GM18507 (cell line): ENCODE data around the gene RIPPLY2.
"Not testable (repeated sequence)": the region's sequence is repeated elsewhere in the genome, so short reads cannot be mapped to it uniquely, and the experiment has no call there.

Source experiments
- DNase-seq: peaks from one replicate; pipeline ENCODE4 v3.0.0; 2011; ENCODE audit warnings: low read depth; ENCODE audit not compliant: insufficient read length; ENCODE audit errors: extremely low spot score
- FAIRE-seq: peaks from 2 replicates; lab custom pipeline; 2011; peaks lifted over from hg19 to GRCh38; lab: Jason Lieb, UNC

RIPPLY2 gene

GRCh38 chr6:83853178-83854000, at the start of gene RIPPLY2:
RIPPLY2 (plus strand) TSS chr6:83853360; CDS start chr6:83853417, 57 bp downstream.
- no peak for FAIRE-seq
- no peak for DNase-seq

DNA sequence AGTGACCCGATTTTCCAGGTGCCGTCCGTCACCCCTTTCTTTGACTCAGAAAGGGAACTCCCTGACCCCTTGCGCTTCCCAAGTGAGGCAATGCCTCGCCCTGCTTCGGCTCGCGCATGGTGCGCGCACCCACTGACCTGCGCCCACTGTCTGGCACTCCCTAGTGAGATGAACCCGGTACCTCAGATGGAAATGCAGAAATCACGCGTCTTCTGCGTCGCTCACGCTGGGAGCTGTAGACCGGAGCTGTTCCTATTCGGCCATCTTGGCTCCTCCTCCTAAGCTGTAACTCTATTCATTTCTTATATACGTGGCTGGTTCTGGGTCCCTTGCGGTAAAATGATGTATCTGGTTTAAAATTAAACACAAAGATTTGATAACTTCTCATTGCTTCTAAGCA, 49.7 kb upstream of the RIPPLY2 start:
- not testable (repeated sequence) for FAIRE-seq, DNase-seq

- FAIRE-seq = no peak
Observed at GRCh38 chr6:83804886-83805285, 48.3 kb upstream of the RIPPLY2 start.

DNA sequence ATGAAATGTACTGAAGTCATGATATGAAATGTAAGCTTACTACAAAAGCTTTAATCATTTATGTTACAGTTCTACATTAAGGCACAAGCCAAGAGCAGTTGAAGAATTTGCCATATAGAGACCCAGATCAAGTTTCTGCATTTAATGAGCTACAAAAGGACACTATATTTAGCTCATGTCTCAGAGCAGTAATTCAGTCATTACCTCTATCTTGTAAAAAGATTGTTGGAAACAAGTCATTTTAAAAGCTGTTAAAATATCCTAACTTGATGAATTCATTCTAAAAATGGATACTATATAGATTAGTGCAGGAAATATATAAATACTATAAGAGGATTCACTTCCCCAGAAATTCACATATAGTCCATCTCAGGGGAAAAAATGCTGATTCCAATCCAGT, 45.2 kb upstream of the RIPPLY2 start:
- no peak for DNase-seq
- no peak for FAIRE-seq

More at GRCh38 chr6:83804886-83805285, 48.3 kb upstream of the RIPPLY2 start:
- DNase-seq = no peak

DNA sequence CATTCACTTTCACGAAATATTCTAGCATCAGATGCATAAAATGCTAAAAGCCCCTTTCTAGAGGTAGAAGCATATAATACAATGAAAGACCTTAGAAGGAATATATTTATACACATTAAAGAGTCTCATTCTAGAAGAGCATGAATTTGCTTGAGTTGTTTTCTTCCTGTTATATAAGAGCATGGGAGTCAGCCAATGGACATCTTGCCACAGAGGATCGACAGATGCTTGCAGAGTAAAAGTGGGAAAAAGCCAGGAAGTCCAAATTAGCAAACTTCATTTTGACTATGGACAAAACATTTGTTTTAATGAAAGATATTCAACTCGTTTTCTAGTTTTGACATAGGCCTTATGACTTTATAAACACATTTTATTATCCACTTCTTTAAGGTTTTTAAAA, 44.2 kb upstream of the RIPPLY2 start:
- no peak for FAIRE-seq
- DNase-seq = no peak

- FAIRE-seq (no peak), DNase-seq (no peak)
Observed at GRCh38 chr6:83812595-83812994, 40.6 kb upstream of the RIPPLY2 start.

GRCh38 chr6:83815631-83816272, 37.4 kb upstream of the RIPPLY2 start:
- DNase-seq = no peak
- no peak for FAIRE-seq

DNA sequence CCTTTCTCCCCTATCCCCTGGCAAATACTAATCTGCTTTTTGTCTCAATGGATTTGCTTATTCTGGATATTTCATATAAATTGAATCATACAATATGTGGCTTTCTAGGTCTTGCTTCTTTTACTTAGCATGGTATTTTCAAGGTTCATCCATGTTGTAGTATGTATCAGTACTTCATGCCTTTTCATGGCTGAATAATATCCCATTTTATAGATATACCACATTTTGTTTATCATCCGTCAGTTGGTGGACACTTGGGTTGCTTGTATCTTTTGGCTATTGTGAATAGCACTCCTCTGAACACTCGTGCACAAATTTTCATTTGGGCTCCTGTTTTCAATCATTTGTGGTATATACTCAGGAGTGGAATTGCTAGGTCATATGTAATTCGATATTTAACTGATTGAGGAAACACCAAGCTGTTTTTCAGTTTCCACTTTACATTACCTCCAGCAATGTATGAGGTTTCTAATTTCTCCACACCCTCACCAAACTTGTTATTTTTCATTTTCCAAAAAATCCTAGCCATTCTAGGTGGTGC, 30.5 kb upstream of the RIPPLY2 start:
- FAIRE-seq = no peak
- no peak for DNase-seq

DNA sequence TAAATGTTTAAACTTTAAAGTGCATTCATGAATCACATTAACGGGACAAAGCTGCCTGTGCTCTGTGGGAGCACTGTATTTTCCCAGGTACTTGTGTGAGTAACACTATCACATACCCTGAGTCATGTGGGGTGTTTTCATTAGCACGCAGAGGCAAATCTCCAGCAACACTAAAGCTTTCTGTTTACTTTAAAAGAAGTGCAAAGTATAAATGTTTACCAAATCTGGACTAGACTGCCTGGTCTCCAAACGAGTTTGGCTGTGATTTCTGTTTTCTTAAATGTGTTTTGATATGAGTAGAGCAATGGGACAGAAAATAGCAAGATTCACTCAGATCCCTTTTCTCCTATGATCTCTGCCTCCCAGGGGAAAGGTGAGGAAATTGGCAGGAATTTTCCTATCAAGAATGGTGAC, 28.8 kb upstream of the RIPPLY2 start:
- FAIRE-seq = no peak
- DNase-seq = no peak

- FAIRE-seq = no peak
- no peak for DNase-seq
Observed at GRCh38 chr6:83824831-83825230, 28.3 kb upstream of the RIPPLY2 start.

- FAIRE-seq = no peak
- DNase-seq = no peak
Observed at GRCh38 chr6:83827050-83827449, 26.1 kb upstream of the RIPPLY2 start.

DNA sequence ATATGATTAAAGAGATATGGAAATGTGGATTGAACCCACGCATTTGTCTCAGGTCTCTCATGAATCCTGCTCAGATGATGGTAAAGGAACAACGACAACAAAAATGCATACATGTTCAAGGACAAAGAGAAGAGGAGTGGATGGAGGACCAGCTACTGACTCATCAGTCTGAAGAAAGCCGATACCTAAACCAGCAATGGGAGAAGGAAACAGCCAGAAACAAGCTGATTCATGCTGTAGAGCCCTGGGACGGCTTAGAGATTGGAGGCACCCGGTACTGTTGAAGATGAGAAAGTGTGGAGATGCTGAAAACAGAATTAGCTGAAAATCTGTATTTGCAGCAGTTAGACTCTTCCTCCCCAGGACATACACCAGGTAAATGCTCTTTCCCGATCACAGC, 14.4 kb upstream of the RIPPLY2 start:
- FAIRE-seq (no peak), DNase-seq (no peak)

DNA sequence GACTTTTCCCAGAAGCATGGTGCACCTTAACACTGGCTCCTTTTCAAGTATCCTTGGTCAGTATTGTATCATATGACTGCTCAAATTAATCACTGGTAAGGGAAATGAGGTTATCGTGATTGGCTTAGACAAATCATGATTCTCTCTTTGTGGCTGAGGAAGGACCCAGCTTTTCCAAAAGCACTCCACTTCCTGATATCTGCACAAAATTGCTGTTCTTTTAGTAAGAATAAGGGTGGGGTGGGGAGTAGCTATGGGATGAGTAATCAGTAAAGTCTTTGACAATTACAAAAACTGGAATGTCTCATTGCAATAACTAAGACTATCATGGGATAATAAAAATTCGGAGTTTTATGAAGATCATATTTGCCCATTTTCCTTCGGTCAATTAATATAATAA, 9.0 kb upstream of the RIPPLY2 start:
- DNase-seq (no peak), FAIRE-seq (no peak)

- FAIRE-seq = no peak
Observed at GRCh38 chr6:83846291-83846690, 6.9 kb upstream of the RIPPLY2 start.

GRCh38 chr6:83847179-83847578, 6.0 kb upstream of the RIPPLY2 start:
- DNase-seq (no peak), FAIRE-seq (no peak)

More at GRCh38 chr6:83846291-83846690, 6.9 kb upstream of the RIPPLY2 start:
- DNase-seq = no peak

GRCh38 chr6:83849127-83849526, 4.0 kb upstream of the RIPPLY2 start:
- DNase-seq (no peak), FAIRE-seq (no peak)

GRCh38 chr6:83849610-83850009, 3.5 kb upstream of the RIPPLY2 start:
- FAIRE-seq (no peak), DNase-seq (no peak)

DNA sequence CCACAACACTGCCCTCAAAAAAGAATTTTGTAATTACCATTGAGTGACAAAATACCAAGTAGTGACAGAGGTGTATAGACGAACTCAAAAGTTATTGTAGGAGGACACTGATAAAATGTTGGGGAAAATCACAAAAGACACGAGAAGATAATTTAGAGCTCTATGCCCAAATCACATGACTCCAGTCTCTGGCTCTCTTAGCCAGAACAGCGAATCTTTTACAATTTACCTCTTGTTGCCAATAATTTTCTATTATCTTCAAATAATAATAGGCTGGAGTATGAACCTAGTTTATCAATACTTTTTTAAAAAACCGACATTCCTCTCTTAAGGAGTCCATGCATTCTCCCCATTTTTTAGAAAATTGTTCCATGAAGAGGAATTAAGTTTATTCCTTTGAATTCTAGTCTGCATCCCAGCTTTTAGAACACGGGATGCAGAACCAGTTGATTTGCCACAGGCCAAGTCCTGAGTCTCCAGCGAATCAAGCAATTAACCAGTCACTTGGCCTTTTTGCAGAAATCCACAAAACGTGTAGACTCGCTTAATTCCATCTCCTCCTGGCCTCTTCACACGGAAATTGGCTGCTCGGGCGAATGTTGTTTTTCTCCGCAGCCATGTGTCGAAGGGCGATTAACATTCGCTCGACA, 507 bp upstream of the RIPPLY2 start:
- DNase-seq (no peak), FAIRE-seq (no peak)

GRCh38 chr6:83854001-83854501, 891 bp downstream of the RIPPLY2 start:
- DNase-seq (no peak), FAIRE-seq (no peak)

DNA sequence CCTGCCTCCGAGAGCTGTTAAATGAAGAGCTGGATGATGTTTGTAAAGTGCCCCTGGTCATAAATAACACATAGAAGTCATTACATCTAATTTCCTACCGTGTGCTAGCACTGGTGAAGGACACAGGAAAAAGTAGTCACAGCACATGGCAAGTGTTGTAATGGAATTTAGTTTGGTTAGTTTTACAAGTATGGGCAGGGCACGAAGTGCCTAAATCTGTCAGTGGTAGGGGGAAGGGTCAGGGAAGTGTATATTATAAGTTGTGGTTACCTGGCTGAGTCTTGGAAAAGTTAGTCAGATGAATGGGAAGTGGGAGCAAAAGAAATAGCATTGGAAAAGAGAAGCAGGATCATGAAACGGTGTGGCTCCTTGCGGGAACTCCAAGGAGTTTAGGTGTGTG, 1.6 kb downstream of the RIPPLY2 start:
- FAIRE-seq (no peak), DNase-seq (no peak)
